GM12875 (cell line): ENCODE results near the gene RIN1.
A peak's percentile ranks its signal among the peaks of the same experiment; 100 is the strongest.
"Not testable (repeated sequence)": the region's sequence is repeated elsewhere in the genome, so short reads cannot be mapped to it uniquely, and the experiment has no call there.

ENCODE experiments used
- H3K4me3 ChIP-seq: one replicate; pipeline ENCODE4 v1.5.1; 2011; ENCODE audit warnings: low read depth, low read length, control low read depth
- TF ChIP-seq, protein P1 (sequence below): IDR thresholded peaks from 2 replicates; pipeline ENCODE4 v1.5.1; 2011; ENCODE audit warnings: low read depth, mild to moderate bottlenecking, control low read depth, inconsistent platforms, low read length, moderate library complexity, borderline replicate concordance; ENCODE audit not compliant: insufficient read depth

The RIN1 gene

DNA sequence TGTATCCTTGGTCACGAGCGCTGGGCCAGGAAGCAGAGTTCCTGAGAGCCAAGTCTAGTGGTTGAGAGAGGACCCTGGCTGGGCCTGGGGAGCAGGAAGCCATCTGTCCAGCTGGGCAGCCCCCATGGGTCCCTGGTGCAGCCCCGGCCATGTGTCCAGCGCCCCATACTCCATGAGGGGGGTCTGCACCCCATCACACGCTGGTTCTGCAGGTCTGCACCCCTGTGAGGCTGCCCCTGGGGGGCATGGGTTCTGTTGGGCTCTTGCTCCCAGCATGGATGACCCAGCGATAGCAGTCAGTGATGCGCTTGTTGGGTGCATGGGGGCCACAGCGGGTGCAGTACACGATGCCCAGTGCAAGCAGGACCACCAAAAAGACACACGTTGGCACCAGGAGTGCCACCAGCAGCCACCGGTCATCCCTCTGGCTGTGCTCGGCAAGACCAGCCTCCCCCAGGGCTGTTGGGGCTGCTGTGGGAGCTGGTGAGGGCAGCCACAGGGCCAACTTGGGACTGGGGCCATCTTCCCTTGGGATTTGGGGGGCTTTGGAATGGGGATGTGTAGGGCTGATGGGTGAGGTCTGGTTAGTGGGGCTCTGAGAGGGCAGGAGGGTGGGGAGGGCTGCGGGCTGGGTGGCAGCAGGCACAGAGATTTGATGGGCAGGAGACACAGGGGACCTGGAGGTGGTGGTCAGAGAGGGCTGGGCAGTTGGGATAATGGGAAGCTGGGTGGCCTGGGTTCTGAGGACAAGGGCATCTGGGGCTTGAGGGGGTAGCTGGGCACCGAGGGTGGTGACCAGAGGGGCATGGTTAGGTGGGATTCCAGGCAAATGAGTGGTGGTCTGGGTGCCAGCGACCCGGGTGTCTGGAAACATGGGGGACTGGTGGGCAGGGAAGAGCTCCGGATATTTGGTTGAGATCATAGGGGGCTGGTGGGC is 21.4 kb downstream of the RIN1 start:
- H3K4me3 ChIP-seq, result no peak overlapping the region
- TF ChIP-seq, protein P1, sequence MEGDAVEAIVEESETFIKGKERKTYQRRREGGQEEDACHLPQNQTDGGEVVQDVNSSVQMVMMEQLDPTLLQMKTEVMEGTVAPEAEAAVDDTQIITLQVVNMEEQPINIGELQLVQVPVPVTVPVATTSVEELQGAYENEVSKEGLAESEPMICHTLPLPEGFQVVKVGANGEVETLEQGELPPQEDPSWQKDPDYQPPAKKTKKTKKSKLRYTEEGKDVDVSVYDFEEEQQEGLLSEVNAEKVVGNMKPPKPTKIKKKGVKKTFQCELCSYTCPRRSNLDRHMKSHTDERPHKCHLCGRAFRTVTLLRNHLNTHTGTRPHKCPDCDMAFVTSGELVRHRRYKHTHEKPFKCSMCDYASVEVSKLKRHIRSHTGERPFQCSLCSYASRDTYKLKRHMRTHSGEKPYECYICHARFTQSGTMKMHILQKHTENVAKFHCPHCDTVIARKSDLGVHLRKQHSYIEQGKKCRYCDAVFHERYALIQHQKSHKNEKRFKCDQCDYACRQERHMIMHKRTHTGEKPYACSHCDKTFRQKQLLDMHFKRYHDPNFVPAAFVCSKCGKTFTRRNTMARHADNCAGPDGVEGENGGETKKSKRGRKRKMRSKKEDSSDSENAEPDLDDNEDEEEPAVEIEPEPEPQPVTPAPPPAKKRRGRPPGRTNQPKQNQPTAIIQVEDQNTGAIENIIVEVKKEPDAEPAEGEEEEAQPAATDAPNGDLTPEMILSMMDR, result no peak

DNA sequence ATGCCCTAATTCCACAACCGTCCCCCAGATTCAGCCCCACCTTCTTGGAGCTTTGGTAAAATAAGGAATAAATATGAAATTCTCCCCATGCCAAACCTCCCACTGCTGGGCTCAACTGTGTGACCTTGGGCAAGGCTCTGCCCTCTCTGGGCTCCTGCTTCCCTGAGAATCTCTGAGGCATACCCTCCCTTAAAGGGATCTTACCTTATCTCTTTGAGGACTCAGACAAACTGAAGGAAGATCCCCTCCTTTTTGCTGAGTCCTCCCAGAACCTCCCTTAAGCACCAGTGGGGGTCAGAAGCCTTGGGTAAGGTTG is 22.1 kb downstream of the RIN1 start:
- H3K4me3 ChIP-seq, result no peak overlapping the region
- TF ChIP-seq, protein P1, result no peak

DNA sequence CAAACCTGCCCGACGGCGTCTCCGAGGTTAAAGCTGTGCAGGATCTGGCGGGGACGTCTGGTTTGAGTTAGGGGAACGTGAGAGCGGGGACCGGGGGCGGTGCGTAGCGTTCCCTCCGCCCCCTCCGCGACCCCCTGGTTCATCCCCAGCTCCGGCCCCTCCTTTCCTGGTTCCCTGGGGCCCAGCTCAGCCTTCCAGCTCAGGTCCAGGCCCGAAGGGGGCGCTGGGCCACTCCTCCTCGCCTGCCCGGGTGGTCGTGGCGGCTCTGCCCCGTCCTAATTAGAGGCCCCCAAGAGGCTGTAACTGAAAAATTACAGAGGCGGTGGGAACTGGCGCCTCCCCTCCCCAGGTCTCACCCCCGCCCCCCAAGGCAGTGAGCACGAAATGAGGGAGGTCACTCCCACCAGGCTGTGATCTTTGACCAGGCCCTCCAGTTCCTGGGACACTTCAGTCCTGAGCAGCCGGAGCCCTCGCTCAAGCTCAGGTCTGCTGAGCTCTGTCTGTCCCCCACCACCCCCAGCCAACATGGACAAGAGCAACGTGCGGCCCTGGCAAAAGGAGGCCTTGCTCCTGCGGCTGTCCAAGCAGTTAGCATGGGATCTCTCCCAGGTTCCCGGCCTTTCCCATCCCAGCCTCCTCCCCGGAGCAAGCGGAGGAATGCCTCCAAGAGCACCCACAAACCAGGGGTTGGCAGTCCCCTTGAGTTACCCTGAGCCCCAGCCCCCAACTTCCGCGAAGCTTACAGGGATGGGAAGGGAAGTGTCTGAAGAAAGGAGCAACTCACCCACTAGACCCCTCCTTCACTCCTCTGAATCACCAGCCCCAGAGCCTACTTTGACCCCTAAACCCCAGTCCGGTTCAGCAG is 22.7 kb downstream of the RIN1 start:
- TF ChIP-seq, protein P1, result no peak

DNA sequence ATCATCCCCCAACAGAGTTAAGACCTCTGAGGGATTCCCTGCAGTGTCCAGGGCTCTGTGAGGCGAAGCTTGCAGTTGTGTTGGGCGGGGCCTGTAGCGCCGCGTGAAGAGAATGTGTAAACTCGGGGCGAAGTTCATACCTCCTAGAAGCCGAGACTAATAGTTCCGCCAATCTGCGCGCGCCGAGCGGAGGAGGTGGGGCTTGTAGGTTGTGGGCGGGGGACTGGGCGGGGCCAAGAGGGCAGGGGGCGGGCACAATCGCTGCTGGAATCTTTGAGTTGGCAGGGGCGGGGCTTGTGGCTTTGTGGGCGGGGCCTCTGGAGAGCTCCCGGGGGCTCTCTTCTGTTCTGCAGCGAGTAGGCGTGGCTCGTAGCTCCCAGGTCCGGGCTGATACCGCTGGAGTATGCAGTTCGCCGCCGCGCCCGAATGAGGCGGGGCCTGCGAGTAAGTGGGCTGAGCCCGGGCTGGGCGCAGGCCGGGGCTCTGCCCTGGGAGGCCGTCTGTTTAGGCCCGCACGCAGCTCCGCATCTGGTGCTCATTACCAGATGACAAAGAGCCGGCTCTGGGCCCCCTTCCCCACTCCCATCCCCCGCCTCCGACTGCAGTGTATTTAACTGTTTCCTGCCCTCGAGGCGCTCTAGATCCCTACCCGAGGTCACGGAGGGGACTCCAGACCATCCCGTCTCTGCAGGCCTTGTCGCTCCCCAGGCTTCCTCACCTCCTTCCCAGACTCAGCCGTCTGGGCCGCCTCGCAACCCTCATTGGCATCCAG is 23.5 kb downstream of the RIN1 start:
- TF ChIP-seq, protein P1, result no peak
- H3K4me3 ChIP-seq, result peak overlapping the region; percentile 60

More for the DNA sequence above, 22.7 kb downstream of the RIN1 start:
- H3K4me3 ChIP-seq, result peak overlapping the region; percentile 36

DNA sequence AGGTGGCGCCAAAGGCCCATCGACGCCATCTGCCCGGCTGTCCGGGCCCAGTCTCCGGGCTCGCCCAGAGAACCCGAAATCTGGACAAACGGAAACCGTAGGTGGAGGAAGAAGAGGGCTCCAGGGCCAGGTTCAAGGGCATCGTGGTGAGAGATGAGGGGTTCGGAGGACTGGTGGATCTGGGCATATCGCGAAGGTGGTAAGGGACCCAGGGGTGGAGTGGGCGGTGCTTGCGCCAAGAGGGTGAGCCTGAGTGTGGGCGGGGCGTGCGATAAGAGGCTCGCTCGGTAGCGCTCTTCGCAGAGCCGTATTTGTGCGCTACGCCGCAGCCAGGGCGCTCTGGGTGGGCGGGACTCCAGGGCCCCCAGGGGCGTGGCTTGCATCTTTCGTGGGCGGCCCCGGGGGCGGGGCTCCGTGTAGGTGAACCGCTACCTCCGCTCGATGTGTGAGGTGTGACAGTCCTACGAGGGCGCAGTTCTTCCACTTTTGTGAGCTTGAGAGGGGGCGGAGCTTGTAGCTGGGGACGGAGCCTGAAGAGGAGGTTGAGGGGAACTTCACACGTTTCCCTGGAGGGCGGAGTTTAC is 24.2 kb downstream of the RIN1 start:
- TF ChIP-seq, protein P1, result peak; percentile 89; the same call in 1 of the 2 replicates
- H3K4me3 ChIP-seq, result peak overlapping the region; percentile 60

DNA sequence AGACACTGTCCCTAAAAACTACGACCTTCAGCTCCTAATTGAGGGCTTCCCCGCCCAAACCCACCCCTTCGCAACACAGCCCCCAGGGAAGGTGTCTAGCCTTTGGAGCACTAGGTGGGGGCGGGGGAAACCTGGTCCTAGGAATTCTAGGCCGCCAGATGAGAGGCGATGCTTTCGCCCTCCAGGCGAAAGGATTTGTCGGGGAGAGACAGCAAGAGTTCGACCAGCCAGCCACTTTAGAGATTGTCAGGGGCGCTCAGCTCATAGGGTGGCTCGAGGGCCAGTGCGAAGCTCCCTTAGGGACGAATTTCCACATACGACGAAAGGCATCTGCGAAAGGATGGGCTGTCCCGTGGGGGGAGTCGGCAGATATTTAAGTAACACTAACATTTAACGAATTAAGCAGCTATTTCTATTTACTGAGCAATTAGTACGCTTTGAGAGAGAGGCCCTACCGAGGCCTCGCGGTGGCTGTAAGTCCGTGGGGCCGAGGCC is 24.7 kb downstream of the RIN1 start:
- peak overlapping the region; percentile 60 for H3K4me3 ChIP-seq
- TF ChIP-seq, protein P1, result no peak; the same call in 1 of the 2 replicates

DNA sequence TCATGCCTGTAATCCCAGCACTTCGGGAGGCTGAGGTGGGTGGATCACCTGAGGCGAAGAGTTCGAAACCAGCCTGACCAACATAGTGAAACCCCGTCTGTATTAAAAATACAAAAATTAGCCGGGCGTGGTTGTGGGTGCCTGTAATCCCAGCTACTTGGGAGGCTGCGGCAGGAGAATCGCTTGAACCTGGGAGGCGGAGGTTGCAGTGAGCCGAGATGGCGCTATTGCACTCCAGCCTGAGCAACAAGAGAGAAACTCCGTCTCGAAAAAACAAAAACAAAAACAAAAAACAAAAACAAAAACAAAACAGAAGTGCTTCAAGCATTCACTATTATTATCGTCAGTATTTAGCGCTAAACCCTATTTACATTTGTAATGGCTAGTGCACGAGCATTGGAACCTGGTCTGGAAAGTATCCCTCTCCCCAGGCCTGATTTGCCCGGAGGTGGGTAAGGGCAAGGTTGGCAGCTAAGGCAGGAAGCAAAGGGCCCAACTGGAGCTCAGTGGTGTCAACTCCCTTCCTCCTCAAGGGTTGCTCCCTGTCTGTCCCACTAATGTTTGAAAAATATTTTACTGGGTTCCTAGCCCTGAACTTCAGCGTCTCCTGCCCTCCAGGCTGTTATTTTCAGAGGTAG is 25.3 kb downstream of the RIN1 start:
- H3K4me3 ChIP-seq, result not testable (repeated sequence)
